Gastroesophageal sphincter (tissue), 3 donors: Measurements from ENCODE around the gene STK35.
"Not testable (repeated sequence)": the region's sequence is repeated elsewhere in the genome, so short reads cannot be mapped to it uniquely, and the experiment has no call there.

Source experiments
- POLR2AphosphoS5 ChIP-seq: sonication (generic); formaldehyde crosslinking; IDR thresholded peaks from one replicate; pipeline ENCODE4 v1.6.1; 2017; ENCODE audit warnings: antibody characterized with exemption
- TF ChIP-seq, protein P1 (sequence below), 4 experiments: fragments of 200-600 bp in 2 of 4; fragments of 450-650 bp in 2 of 4; sonication (generic) in 1 of 4; IDR thresholded peaks; one replicate each; pipeline ENCODE4 v1.5.1; 2017 to 2019; ENCODE audit warnings: antibody characterized with exemption in 4 of 4, mild to moderate bottlenecking in 2 of 4, moderate library complexity in 2 of 4

- TF ChIP-seq, protein P1, sequence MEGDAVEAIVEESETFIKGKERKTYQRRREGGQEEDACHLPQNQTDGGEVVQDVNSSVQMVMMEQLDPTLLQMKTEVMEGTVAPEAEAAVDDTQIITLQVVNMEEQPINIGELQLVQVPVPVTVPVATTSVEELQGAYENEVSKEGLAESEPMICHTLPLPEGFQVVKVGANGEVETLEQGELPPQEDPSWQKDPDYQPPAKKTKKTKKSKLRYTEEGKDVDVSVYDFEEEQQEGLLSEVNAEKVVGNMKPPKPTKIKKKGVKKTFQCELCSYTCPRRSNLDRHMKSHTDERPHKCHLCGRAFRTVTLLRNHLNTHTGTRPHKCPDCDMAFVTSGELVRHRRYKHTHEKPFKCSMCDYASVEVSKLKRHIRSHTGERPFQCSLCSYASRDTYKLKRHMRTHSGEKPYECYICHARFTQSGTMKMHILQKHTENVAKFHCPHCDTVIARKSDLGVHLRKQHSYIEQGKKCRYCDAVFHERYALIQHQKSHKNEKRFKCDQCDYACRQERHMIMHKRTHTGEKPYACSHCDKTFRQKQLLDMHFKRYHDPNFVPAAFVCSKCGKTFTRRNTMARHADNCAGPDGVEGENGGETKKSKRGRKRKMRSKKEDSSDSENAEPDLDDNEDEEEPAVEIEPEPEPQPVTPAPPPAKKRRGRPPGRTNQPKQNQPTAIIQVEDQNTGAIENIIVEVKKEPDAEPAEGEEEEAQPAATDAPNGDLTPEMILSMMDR (IDR thresholded peaks at IDR 0.05), result not testable (repeated sequence)
- not testable (repeated sequence) for TF ChIP-seq POLR2AphosphoS5
Measured at GRCh38 chr20:2184933-2185332, 83.3 kb downstream of the STK35 start.
